ENCODE data around the gene ABHD16B.

ABHD16B gene

DNA sequence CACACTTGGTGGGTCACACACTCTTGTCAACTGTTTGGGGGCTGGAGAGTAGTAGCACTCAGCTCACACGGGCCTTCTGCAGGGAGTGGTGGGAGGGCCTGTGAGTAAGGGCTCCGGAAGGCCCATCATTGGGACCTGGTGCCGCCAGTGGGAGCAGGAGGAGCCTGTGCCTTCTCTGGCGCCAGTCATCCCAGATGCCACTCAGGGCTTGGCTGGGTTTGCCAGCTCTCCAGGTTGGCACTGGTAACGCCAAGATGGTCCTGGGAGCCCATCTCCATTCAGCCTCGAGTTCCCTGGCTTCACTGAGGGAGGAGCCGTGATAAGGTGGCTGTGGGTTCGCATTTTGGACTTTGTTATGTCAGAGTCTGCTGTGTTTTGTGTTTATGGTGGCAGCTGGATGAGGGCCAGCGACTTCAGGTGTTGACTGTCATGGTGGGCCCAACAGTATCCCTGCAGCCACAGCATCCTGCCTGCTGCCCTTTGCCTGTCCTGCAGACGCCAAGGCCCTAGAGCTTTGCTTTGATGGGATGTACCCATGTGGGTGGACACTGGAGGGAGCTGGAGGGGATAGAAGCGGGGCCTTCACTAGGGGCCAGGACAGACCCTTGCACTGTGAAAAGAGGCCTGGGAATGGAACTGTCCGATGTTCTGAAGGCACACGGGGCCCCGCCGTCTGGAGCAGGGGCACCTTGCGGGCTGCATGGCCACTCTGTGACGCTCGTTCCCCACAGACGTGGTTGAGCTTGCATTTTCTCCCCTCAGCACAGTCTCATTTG, 20.3 kb downstream of the ABHD16B start:
- DNase-seq, result no peak

DNA sequence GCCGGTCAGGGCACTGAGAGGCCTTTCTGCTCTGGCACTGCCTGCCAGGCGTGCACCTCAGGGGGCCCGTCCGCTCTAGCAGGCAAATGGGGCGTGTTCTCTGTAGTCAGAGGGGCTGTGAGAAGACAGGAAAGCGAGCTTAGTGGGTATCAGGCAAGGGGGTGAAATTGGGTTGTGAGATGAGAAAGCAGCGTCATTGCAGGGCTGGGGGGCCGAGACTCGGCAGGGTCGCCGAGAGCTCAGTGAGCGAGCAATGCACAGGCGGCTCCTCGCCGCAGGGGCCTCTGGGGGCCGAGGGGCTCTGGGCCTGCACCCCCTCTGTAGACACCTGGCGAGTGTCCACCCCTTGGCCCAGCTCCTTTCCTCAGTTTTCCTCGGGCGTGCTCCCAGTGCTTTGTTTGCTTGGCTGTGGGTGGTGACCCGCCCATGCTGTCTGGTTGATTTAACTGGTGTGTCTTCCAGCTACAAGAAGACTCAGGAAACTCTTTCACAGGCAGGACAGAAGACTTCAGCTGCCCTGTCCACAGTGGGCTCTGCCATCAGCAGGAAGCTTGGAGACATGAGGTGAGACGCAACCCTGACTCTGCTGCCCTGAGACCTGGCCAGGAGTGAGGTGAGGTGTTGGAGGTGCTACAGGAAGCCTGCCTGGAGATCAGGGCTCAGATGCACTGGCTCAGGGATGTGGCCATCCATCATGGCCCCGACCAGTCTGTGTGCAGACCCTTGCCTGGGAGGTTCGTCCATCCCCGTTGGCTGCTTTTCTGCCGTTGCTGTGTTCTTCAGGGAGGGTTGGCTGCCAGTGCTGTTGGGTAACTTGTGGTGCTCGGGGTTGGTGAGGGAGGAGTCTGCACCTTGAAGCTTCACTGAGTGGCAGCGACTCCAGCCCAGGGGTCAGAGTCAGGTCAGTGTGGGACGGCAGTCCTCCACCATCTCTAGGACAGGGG, 21.2 kb downstream of the ABHD16B start:
- no peak for DNase-seq

DNA sequence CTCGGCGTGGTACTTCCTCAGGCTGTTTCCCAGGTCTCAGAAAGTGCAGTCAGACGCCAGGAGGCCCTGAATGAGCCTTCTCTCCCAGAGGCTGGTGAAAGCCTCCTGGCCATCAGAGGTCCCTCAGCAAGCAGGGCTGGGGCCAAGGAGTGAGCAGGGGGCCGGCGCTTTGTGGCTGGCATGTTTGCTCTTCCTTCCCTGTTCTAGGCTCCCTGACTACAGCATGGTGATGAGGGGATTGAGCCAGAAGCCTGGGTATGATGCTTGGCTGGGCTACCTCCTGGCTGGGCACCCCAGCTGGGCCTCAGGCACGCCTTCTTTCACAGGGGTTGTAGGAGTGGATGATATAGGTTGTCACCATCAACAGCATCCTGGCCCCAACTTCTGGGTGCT, 21.9 kb downstream of the ABHD16B start:
- DNase-seq, result no peak

DNA sequence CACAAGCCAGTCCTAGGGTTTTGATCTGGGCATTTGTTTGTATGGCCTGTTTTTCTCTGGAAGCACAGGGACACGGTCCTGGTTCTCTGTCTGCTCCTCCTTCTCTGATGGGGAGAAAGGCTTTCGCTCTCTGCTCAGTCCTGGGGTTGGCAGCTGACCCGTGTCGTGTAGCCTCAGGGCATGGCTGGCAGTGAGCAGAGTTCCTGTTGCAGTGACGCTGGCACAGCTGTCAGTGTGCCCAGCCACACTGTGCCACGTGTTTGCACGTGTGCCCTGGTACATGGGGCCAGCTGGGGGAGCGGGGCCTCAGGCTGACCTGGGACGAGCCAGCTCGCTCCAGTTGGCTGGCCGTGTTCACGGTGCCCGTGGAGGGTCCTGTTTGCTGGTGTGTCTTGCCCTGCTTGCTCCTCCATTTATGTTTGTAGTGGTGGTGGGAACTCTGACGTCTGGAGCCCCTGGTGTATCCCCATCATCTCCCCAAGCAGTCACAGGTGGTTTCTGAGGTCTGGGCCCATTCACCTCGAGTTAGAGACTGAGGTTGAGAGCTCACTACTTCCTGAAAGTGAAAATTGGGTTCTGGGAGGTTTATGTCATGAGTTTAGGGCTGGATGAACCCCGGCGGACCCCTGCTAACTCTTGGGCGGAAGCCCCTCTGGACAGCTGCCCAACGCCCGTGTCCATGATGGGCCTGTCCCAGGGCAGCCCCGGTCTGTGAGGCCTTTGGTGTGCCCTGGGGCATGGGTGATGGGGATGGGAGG, 23.4 kb downstream of the ABHD16B start:
- no peak for DNase-seq

DNA sequence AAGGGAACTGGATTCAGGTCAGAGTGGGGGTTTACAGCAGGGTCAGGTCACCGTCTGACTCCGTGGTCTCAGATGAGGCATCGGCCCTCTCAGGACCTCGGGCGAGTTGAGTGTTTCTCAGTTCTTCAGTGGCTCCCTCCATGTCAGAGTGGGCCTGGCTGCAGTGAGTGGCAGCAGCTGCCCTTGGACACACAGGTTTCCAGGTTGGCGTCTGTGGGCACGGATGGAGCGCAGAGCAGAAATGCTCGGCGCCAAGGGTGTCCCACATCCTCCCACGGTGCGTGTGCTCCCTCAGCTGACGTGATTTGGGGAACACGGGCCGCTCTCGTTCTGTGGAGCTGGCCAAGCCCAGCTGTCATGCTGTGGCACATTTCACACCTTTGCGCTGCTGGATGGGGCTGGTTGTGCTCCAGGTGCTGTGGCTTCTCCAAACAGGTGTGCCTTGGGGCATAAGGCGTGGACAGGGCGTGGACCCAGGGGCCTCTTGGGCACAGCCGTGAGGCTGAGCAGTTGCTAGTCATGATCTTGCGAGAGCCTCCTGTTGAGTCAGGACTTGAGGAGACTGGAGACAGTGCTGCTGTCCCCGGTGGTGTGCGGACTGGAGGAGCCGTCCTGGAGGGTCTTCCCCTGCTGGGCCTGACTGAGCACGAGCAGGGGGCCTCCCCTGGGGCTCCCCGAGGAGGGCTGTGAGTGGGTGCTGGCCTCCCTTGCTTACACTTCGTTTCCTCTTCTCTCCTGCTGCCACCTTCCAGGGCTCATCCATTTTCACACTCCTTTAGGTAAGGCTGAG, 24.2 kb downstream of the ABHD16B start:
- DNase-seq, result no peak

DNA sequence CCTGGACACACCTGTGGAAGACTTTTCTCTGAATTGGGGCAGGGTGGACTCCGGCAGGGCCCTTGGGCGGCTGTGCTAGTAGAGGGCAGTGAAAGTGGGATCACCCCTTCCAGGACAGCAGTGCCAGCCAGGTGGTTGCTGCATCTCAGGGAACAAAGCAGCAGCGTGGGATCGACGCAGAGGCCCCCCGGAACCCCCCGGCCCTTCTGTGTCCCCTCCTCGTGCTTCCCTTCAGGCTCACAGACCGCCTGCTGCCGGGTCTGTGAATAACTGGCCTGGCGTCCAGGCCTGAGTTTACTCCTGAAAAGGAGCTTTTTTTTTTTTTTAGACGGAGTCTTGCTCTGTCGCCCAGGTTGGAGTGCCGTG, 24.7 kb downstream of the ABHD16B start:
- no peak for DNase-seq

DNA sequence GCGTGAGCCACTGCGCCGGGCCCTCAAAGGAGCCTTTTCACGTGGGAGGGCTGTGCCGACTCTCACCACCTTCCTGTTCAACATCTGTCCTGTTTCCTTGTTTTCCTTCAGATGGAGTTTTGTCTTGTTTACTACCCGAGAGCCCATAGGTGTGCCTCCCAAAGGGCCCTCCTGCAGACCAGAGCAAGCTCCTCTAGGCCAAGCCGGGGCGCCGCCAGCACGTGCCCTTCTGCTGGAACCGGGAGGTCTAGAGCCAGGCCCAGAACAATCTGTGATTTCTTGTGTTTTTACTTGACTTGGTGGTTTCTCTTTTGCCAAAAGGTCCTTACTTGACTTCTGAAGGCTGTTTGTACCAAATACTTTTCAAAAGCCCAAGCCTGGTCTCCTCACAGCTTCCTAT, 25.6 kb downstream of the ABHD16B start:
- no peak for DNase-seq

DNA sequence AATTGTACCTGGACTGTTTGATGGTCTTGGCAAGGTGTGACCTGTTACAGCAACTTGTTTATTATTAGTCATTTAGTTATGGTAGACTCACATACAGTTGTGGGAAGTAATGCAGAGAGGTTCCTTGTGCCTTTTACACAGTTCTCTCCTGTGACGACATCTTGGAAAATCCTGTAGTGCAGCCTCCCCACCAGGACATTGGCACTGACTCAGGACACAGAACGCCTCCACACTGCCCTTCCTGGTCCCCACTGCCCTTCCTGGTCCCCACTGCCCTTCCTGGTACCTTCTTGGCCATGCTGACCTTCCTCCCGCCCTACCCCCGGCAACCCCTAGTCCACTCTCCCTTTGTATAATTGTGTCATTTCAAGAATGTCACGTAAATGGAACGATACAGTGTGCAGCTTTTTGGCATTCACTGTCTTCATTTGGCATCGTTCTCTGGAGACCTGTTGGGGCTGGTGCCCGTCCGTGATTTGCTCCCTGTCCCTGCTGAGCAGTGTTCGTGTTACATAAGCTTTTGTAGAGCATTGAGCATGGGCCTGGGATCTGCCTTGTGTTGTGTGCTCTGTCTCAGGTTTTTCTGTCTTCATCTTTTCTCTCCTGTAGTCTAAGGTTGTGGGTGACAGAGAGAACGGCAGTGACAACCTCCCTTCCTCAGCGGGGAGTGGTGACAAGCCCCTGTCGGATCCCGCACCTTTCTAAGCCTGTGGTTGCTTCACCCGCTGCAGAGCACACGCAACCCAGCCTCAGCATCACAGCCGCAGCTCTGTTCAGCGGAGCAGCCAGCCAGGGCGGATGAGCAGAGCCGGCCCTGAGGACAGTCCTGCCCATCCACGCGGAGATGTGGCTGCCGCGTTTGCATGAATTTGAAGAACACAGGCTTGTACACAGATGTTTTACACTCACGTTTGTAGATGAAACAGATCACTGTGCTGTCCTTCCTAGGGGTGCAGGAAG, 28.2 kb downstream of the ABHD16B start:
- no peak for DNase-seq

DNA sequence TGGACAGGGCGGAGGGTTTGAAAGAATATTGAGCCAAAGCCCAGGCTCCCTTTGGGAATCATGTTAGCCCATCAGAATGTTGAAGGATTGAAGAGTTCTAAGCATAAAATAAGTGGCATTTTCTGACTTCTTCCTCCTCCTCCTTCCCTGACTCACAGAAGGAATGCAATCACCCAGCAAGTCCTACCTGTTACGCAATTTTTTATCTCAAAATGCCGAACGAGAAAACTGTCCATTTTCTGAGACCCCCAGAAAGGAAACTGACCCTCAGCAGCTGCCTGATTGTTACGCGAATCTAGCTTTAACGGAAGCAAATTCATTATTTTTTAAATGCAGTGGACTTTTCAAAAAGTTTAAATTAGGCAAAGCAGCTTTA, 28.9 kb downstream of the ABHD16B start:
- no peak for DNase-seq

DNA sequence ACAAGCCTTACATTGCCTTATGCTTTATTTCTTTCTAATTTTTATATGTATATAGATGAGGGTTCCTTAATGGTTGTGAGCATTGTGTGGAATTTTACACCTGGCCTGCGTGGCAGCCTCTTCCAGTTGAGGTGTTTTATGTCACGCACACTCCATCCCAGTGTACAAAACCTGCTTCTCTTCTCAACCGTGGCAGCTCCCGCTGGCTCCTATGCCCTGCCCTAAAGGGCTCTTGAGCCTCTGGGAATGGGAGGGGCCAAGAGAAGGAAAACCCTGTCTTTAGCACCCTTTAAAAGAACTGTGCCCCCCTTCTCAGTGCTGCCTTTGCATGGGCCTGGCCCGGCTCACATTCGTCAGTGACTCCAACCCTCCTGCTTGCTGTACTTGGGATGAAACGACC, 29.3 kb downstream of the ABHD16B start:
- no peak for DNase-seq

DNA sequence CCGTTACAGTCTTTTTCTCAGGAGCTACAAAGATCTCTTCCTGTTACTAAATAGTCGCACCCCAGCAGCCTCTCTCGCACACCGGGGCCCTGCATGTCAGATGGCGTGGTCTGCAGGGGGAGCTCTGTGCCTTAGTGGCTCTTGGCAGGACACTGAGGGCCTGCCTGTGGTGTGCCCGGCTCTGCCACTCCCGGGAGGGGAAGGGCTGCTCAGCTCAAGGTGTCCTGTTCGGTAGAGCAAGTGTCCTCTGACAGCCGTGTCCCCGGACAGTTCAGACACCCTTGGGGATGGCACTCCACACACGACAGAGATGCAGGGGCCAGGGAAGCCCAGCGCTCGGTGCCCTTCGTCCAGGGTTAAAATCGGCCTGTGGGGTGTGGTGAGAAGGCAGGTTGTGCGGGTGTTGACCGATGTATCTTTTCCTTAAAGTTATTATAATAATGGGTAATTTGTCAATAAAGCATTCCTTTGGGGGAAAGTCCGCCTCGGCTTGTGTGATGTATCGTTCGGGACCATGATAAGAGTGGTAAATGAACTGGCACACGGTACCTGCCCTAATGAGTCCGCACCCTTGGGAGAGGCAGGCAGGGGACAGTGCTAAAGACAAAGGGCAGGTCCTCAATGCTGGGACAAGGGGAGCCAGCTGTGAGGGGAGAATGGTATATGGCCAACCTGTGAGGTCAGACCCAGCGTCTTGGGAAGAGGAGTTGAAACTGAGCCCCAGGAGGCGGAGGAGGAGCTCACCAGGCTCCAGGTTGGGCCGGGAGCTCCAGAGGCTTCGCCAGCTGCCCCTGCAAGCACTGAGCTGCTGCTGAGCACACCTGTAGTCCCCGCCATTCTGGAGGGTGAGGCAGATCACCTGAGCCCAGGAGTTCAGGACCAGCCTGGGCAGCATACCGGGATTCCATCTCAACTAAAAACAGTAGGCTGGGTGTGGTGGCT, 30.0 kb downstream of the ABHD16B start:
- DNase-seq, result no peak

DNA sequence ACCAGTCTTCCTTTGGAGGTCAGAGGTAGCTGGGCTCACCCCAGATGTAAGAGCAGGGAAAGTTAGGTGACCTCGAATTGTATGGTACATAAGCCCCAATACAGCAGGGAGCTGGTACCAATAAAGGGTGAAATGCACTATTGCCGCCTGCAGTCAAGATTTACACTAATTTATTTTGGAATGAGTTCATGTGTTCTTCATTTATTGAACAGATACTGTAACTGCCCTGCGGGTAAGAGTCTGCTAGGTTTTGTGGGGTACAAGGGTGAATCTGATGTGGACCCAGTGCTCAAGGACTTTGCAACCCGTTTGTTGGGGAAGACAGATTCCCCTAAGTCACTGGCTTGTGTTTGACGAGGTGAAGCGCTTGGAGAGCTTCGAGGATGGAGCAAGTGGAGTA, 31.1 kb downstream of the ABHD16B start:
- no peak for DNase-seq

DNA sequence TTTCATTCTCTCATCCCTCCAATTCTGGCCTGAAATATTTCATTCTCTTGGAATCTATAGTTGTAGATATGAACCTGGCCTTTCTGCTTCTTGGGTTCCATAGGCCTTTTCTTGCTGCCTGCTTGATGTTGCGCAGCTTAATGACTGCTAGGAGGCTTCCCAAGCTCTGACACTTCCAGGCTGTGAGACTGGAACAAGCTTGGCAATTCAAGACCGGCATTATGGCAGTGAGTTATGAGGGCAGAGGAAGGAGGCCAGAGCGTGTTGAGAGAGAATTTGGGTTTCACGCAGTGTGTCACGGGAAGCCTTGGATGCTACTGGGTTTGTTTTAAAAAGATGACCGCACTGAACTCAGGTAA, 32.7 kb downstream of the ABHD16B start:
- DNase-seq, result no peak

DNA sequence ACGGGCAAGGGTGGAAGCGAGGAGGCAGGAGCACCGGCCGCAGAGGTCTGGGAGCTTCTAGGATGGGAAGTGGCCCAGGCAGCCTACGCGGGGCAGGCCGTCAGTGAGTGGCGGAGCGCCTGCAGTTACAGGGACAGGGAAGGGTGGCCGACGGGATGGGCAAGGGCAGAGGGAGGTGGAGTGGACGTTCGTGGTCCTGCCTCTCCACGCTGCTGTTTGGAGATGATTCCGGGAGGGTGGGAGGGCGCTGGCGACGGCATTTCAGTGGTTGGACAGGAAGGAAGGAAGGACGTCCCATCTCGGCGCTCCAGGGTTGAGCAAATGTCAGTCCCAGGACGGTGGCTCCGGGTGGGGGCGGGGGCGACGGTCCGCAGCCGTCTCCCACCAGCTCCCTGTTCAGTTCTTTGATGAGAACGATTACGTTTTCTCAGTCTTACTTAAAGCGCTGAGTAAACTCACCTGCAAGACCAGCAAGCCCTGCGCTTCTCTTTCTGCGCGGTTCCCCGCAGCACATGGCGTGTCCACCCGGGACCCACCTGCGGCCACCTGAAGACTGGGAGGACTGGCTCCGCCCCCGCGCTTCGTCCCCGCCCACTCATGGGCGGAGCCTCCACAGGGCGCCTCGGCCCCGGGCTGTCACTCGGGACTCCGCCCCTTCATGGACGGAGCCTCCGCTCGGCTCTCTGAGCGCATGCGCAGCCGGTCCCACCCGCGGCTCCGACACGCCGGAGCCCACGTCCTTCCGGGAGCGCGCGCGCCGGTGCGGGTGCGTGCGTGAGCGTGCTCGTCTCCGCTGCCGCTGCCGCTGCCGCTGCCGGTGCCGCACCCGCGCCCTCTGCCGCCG, 33.3 kb downstream of the ABHD16B start, which contains the start of gene DNAJC5:
TSS of gene DNAJC5 (plus strand) at position 769 of the 844 bp plus-strand sequence. CDS start 33,220 bp downstream, outside the sequence.
- peak; percentile 90 for DNase-seq

DNA sequence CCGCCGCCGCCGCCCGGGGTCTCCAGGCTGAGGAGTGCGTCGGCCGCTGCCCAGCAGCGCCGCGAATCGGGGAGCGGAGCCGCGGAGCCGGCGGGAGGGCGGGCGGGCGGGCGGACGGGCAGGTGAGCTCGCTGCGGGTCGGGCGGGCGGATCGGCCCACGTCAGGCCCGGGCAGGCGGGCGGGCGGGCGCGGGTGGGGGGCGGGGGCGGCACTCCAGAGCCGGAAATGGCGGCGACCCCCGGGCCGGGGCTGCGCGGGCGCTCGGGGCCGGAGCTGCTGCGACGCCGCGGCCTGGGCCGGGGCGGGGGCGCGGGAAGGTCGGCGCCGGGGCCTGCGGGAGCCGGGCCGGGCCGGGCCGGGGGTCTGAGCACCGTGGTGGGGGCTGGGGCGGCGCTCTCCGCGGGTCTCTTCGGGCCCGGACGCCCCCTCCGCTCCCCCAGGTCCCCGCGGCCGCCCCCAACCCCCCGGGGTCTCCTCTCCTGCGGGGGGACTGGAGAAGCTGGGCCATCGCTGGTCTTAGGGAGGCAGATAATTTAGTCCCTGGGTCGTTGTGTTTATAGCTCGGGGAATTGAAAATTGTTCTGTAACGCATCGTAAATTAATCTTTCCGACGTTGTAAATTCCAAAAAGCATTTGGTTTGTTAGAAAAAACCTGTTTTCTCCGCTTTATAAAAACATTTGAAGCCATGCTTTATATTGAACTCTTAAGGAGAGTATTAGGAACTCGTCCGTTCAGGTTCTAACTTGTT, 34.1 kb downstream of the ABHD16B start:
- no peak for DNase-seq

DNA sequence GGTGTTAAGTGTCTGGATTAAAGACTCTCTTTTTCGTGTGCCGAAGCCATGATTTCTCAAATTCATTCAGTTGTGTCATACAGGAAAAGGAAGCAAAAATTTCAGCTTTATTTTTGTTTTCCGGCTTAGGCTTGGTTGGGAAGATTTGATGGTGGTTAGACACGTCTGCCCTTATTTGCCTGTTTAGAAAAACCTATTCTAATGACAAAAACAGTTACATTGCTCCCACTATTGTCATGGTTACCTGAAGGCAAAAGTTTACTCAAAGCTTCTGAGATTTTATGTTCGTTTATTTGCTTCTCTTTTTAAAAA, 34.6 kb downstream of the ABHD16B start:
- DNase-seq, result no peak

DNA sequence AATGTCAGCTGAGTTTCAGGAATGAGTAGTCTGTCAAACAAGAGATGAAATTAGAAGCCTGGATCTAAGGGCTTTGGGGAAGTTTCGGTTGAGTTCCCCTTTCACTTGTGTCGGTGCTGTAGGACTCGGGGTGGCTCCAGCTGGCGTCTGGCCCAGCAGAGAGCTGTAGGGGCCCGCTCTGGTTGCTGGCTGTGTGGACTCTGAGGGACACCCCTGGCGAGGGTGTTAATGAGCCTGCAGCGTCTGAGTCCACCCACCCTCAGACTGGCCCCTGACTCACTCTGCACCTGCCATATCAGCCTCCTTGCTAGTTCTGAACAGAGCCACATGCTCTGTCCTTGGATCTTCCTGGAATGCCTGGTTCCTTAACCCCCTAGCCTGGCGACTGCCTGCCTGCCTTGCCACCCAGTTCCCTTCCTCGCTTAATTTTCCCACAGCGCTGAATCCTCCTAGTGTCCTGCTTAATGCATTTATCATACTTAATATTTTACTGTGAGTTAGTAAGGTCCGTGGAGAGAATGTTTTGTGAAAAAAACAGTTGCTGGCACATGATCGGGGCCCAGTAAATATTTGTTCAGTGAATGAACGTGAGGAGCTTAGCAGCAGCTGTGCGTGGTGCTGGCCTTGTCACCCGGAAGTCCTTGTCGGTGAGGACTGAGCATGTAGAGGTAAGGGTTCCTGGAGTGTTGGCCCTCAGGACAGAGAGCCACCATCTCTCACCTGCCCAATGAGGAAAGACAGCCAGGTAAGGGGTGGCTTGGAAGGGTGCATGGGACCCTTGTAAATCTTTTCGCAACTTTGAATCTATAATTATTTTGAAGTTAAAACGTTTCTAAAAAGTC, 35.2 kb downstream of the ABHD16B start:
- DNase-seq, result peak; percentile 80

Data from NCI-H774 (cell line).